Heart right ventricle (tissue), 16 donors: Measurements from ENCODE around the gene PSMA6. TPM values are rescaled to one million over a fixed set of nuclear protein-coding genes. Genes with fewer than 3 reads are reported as not detected.

Experiments
- ATAC-seq, 8 donors: fragments of 200-7000 bp; cut with Tn5 transposase; one replicate each; pipeline ENCODE4 v1.9.1; 2020; ENCODE audit warnings: mild to moderate bottlenecking in 8 of 8, moderate library complexity in 8 of 8, moderate number of reproducible peaks in 1 of 8
- DNase-seq, 2 donors: peaks; one replicate each; pipeline ENCODE4 v3.0.0-alpha.2; 2020
- H3K27ac ChIP-seq, 10 donors: fragments of 200-600 bp; sonication (generic) in 2 of 10; one replicate each; pipeline versions ENCODE4 v1.5.0 to v1.8.0; 2020 to 2022; ENCODE audit warnings: mild to moderate bottlenecking in 3 of 10
- H3K27me3 ChIP-seq, 7 donors: fragments of 200-600 bp; one replicate each; pipeline ENCODE4 v1.8.0; 2021 to 2022; ENCODE audit warnings: mild to moderate bottlenecking in 2 of 7
- H3K36me3 ChIP-seq, 9 donors: fragments of 200-600 bp; sonication (generic) in 1 of 9; one replicate each; pipeline versions ENCODE4 v1.5.0 to v1.8.0; 2020 to 2022; ENCODE audit warnings: mild to moderate bottlenecking in 2 of 9
- H3K4me1 ChIP-seq, 9 donors: fragments of 200-600 bp; sonication (generic) in 1 of 9; one replicate each; pipeline versions ENCODE4 v1.5.0 to v1.8.0; 2020 to 2022; ENCODE audit warnings: mild to moderate bottlenecking in 4 of 9
- H3K4me3 ChIP-seq, 10 donors: fragments of 200-600 bp; sonication (generic) in 2 of 10; one replicate each; pipeline versions ENCODE4 v1.5.0 to v1.8.0; 2020 to 2022; ENCODE audit warnings: mild to moderate bottlenecking in 7 of 10, moderate library complexity in 2 of 10
- H3K9me3 ChIP-seq, 11 donors: fragments of 200-600 bp in 10 of 11; sonication (generic) in 2 of 11; one replicate each; pipeline versions ENCODE4 v1.5.0 to v1.8.0; 2013 to 2022; ENCODE audit warnings: mild to moderate bottlenecking in 2 of 11, control low read depth in 1 of 11, moderate library complexity in 1 of 11
- CTCF ChIP-seq, 9 donors: fragments of 200-600 bp; sonication (generic) in 2 of 9; IDR thresholded peaks; one replicate each; pipeline versions ENCODE4 v1.5.0 to v1.8.0; 2021 to 2022; ENCODE audit warnings: antibody characterized with exemption in 9 of 9, mild to moderate bottlenecking in 5 of 9, moderate library complexity in 1 of 9
- WGBS, 2 donors: extraction: QIAGEN DNeasy Blood & Tissue Kit; methylation state at CpG; one replicate each; pipeline ENCODE4 v1.1.7; 2013; ENCODE audit warnings: inconsistent platforms in 1 of 2; 5-methylcytosine and 5-hydroxymethylcytosine counted together
- intact Hi-C, 10 donors: fragments of 100-400 bp; cut with DNase I; formaldehyde crosslinking; loops; one replicate each; pipeline versions ENCODE4 v1.11.1 to v1.14.2; 2022
- polyA plus RNA-seq, 2 donors: library from polyadenylated mRNA; stranded (reverse); fragments of 200-250 nt; gene quantifications; one replicate each; pipeline ENCODE4 v1.2.3, GENCODE V29; 2013
- total RNA-seq, 10 donors: library from RNA; stranded (reverse); fragmentation: NEBNext Ultra II Directional in 3 of 10; extraction: Animal tissue kit (Norgen Biotek cat#: 25700) in 3 of 10; gene quantifications; one replicate each; pipeline versions ENCODE4 v1.2.1 to v1.2.4, GENCODE V29; 2021 to 2023
- donor health status: Arrhythmogenic right ventricular cardiomyopathy.
- donor health status: ischemic (EF 13 %, LVEDD 7.1; RV severe dilation, severe dysfunction).
- donor health status: healthy with polysubstance abuse.
- donor health status: DM: no; HTN: yes; CAD: no.
- donor health status: DM: no; HTN: no; CAD: no.
- donor health status: ischemic (EF 25% LVEDD 6.9; RV normal size, moderate dysfunction).
- donor health status: ischemic (EF 25% LVEDD 5.7; RV mildly dilated, moderate dysfunction).
- donor health status: healthy.
- donor health status: DM: yes; HTN: yes; CAD: no.
- donor health status: Ischemic cardiomyopathy.
- donor health status: ischemic (EF 35%, LVEDD 5.7; RV mildly dilated, moderate dysfunction).
- donor health status: nonischemic (EF 11% LVEDD 7.7; RV severe dilation, severe dysfunction).
- donor health status: DM: yes; HTN: yes; CAD: no.
- donor health status: PGD.
- donor health status: ischemic (EF 29% LVEDD 5.4; RV normal size, mild dysfunction).
- donor health status: nonischemic (EF 23%, LVEDD 6.1; RV moderate dilation, normal function).

The PSMA6 gene
- total and polyA plus RNA-seq, 12 donors = 92.3 to 233 (median 166) TPM

GRCh38 chr14:35245051-35245450 lies 47.1 kb upstream of the PSMA6 start:
- WGBS, 2 donors = 94 to 96% methylated on average over 4 of the region's 4 CpGs
- Histone ChIP-seq H3K4me1 (peaks cover 0 to 14% (median 0%) of the 10 kb centered on the region in 9 donors), H3K27me3 (no peaks in the 10 kb centered on the region), H3K4me3 (no peak overlapping the region), H3K27ac (no peak overlapping the region), H3K9me3 (no peaks in the 10 kb centered on the region), H3K36me3 (no peaks in the 10 kb centered on the region)
- intact Hi-C loops = no loop called here
- no peak for DNase-seq
- ATAC-seq = no peak
- TF ChIP-seq CTCF (IDR thresholded peaks at IDR 0.05) = no peak

- Histone ChIP-seq H3K27me3 (no peaks in the 10 kb centered on the region), H3K4me3 (no peak overlapping the region), H3K27ac (peak overlapping the region in 2 of 10 donors; percentile 22 to 64), H3K36me3 (no peaks in the 10 kb centered on the region), H3K4me1 (peaks cover 0 to 14% (median 0%) of the 10 kb centered on the region in 9 donors), H3K9me3 (no peaks in the 10 kb centered on the region)
- no peak for TF ChIP-seq CTCF (IDR thresholded peaks at IDR 0.05)
- WGBS, 2 donors = 42 to 48% methylated on average over 4 of the region's 4 CpGs
- peak in 1 of 2 donors; percentile 5 for DNase-seq
- intact Hi-C loops = no loop called here
- peak in 4 of 8 donors; percentile 27 to 62 (median 54) for ATAC-seq
Observed at GRCh38 chr14:35247777-35248475, 44.3 kb upstream of the PSMA6 start.

- Histone ChIP-seq H3K4me3 (no peak overlapping the region), H3K27ac (peak overlapping the region in 2 of 10 donors; percentile 22 to 64), H3K4me1 (peaks cover 0 to 14% (median 0%) of the 10 kb centered on the region in 9 donors), H3K27me3 (no peaks in the 10 kb centered on the region), H3K9me3 (no peaks in the 10 kb centered on the region), H3K36me3 (no peaks in the 10 kb centered on the region)
- no peak for DNase-seq
- intact Hi-C loops = no loop called here
- no peak for TF ChIP-seq CTCF (IDR thresholded peaks at IDR 0.05)
- ATAC-seq = peak in 1 of 8 donors; percentile 19
Observed at GRCh38 chr14:35248476-35248788, 43.8 kb upstream of the PSMA6 start.

GRCh38 chr14:35250319-35250718 lies 41.9 kb upstream of the PSMA6 start:
- TF ChIP-seq CTCF (IDR thresholded peaks at IDR 0.05) = no peak
- no peaks in the 10 kb centered on the region for H3K9me3 ChIP-seq
- 68 to 72% methylated on average over 4 of the region's 4 CpGs for WGBS, 2 donors
- DNase-seq (no peak), ATAC-seq (no peak)
- no peak overlapping the region for H3K4me3 ChIP-seq
- no peaks in the 10 kb centered on the region for H3K36me3 ChIP-seq
- no peaks in the 10 kb centered on the region for H3K27me3 ChIP-seq
- intact Hi-C loops = no loop called here
- peaks cover 0 to 20% (median 0%) of the 10 kb centered on the region in 9 donors for H3K4me1 ChIP-seq
- no peak overlapping the region for H3K27ac ChIP-seq
